ENCODE results near the gene ZFP57.
"Not testable (repeated sequence)": the region's sequence is repeated elsewhere in the genome, so short reads cannot be mapped to it uniquely, and the experiment has no call there.

ZFP57 gene

GRCh38 chr6:29665942-29666825 lies 14.8 kb downstream of the ZFP57 start:
- peaks cover 10 to 20% of the 10 kb centered on the region in 2 donors for H3K27me3 ChIP-seq (ENCODE audit: control insufficient read depth in 1 of 2, insufficient read depth in 2 of 2, low read length in 2 of 2)
- H3K9ac ChIP-seq (ENCODE audit: low read length) = no peak overlapping the region
- no peaks in the 10 kb centered on the region for H3K36me3 ChIP-seq (ENCODE audit: insufficient read depth, low read length)
- no peak overlapping the region for H3K4me3 ChIP-seq (ENCODE audit: low read depth in 1 of 2, low read length in 2 of 2)
- no peak overlapping the region for H3K27ac ChIP-seq (ENCODE audit: low read depth, low read length)
- H3K9me3 ChIP-seq (ENCODE audit: low read length) = no peaks in the 10 kb centered on the region
- H3K4me1 ChIP-seq (ENCODE audit: insufficient read depth, low read length) = no peaks in the 10 kb centered on the region

- H3K9me3 ChIP-seq (ENCODE audit: low read length) = no peaks in the 10 kb centered on the region
- no peaks in the 10 kb centered on the region for H3K36me3 ChIP-seq (ENCODE audit: insufficient read depth, low read length)
- H3K4me1 ChIP-seq (ENCODE audit: insufficient read depth, low read length) = no peaks in the 10 kb centered on the region
- H3K27ac ChIP-seq (ENCODE audit: low read depth, low read length) = no peak overlapping the region
- no peak overlapping the region for H3K9ac ChIP-seq (ENCODE audit: low read length)
- H3K27me3 ChIP-seq (ENCODE audit: control insufficient read depth in 1 of 2, insufficient read depth in 2 of 2, low read length in 2 of 2) = peaks cover 0 to 14% of the 10 kb centered on the region in 2 donors
- H3K4me3 ChIP-seq (ENCODE audit: low read depth in 1 of 2, low read length in 2 of 2) = no peak overlapping the region
Measured at GRCh38 chr6:29663300-29664042, 17.5 kb downstream of the ZFP57 start.

- not testable (repeated sequence) for H3K4me3 ChIP-seq (ENCODE audit: low read depth in 1 of 2, low read length in 2 of 2); H3K9me3 ChIP-seq (ENCODE audit: low read length); H3K36me3 ChIP-seq (ENCODE audit: insufficient read depth, low read length); H3K27ac ChIP-seq (ENCODE audit: low read depth, low read length); H3K4me1 ChIP-seq (ENCODE audit: insufficient read depth, low read length); H3K9ac ChIP-seq (ENCODE audit: low read length)
- H3K27me3 ChIP-seq (ENCODE audit: control insufficient read depth in 1 of 2, insufficient read depth in 2 of 2, low read length in 2 of 2) = peaks cover 0 to 14% of the 10 kb centered on the region in 2 donors
Measured at GRCh38 chr6:29661502-29662141, 19.3 kb downstream of the ZFP57 start.

GRCh38 chr6:29661071-29661470 lies 19.9 kb downstream of the ZFP57 start:
- Histone ChIP-seq H3K4me1 (ENCODE audit: insufficient read depth, low read length) (no peaks in the 10 kb centered on the region), H3K36me3 (ENCODE audit: insufficient read depth, low read length) (no peaks in the 10 kb centered on the region), H3K27ac (ENCODE audit: low read depth, low read length) (no peak overlapping the region), H3K4me3 (ENCODE audit: low read depth in 1 of 2, low read length in 2 of 2) (no peak overlapping the region), H3K27me3 (ENCODE audit: control insufficient read depth in 1 of 2, insufficient read depth in 2 of 2, low read length in 2 of 2) (peaks cover 0 to 14% of the 10 kb centered on the region in 2 donors), H3K9ac (ENCODE audit: low read length) (no peak overlapping the region), H3K9me3 (ENCODE audit: low read length) (no peaks in the 10 kb centered on the region)

- no peak within 1 kb of the TSS for H3K4me3 ChIP-seq (ENCODE audit: low read depth in 1 of 2, low read length in 2 of 2)
- no peaks in the 10 kb centered on the region for H3K9me3 ChIP-seq (ENCODE audit: low read length)
- H3K27me3 ChIP-seq (ENCODE audit: control insufficient read depth in 1 of 2, insufficient read depth in 2 of 2, low read length in 2 of 2) = no peaks in the 10 kb centered on the region
- H3K27ac ChIP-seq (ENCODE audit: low read depth, low read length) = no peak within 1 kb of the TSS
- no peak within 1 kb of the TSS for H3K9ac ChIP-seq (ENCODE audit: low read length)
- no peaks in the 10 kb centered on the region for H3K4me1 ChIP-seq (ENCODE audit: insufficient read depth, low read length)
- H3K36me3 ChIP-seq (ENCODE audit: insufficient read depth, low read length) = no peaks in the 10 kb centered on the region
Measured at GRCh38 chr6:29656798-29657197, 24.2 kb downstream of the ZFP57 start, which contains the start of gene MOG. Gene MOG (plus strand): TSS chr6:29657092. CDS start chr6:29657210, 118 bp downstream.

- no peaks in the 10 kb centered on the region for H3K4me1 ChIP-seq (ENCODE audit: insufficient read depth, low read length)
Measured at GRCh38 chr6:29656157-29656556, 24.8 kb downstream of the ZFP57 start.

GRCh38 chr6:29655658-29656057 lies 25.3 kb downstream of the ZFP57 start:
- no peak overlapping the region for H3K9ac ChIP-seq (ENCODE audit: low read length)
- no peak overlapping the region for H3K27ac ChIP-seq (ENCODE audit: low read depth, low read length)
- no peaks in the 10 kb centered on the region for H3K27me3 ChIP-seq (ENCODE audit: control insufficient read depth in 1 of 2, insufficient read depth in 2 of 2, low read length in 2 of 2)
- H3K9me3 ChIP-seq (ENCODE audit: low read length) = no peaks in the 10 kb centered on the region
- H3K4me1 ChIP-seq (ENCODE audit: insufficient read depth, low read length) = no peaks in the 10 kb centered on the region
- H3K4me3 ChIP-seq (ENCODE audit: low read depth in 1 of 2, low read length in 2 of 2) = no peak overlapping the region
- H3K36me3 ChIP-seq (ENCODE audit: insufficient read depth, low read length) = no peaks in the 10 kb centered on the region

More at GRCh38 chr6:29656157-29656556, 24.8 kb downstream of the ZFP57 start:
- H3K9me3 ChIP-seq (ENCODE audit: low read length) = no peaks in the 10 kb centered on the region
- no peaks in the 10 kb centered on the region for H3K27me3 ChIP-seq (ENCODE audit: control insufficient read depth in 1 of 2, insufficient read depth in 2 of 2, low read length in 2 of 2)
- no peaks in the 10 kb centered on the region for H3K36me3 ChIP-seq (ENCODE audit: insufficient read depth, low read length)
- no peak overlapping the region for H3K4me3 ChIP-seq (ENCODE audit: low read depth in 1 of 2, low read length in 2 of 2)
- H3K9ac ChIP-seq (ENCODE audit: low read length) = no peak overlapping the region
- no peak overlapping the region for H3K27ac ChIP-seq (ENCODE audit: low read depth, low read length)

- Histone ChIP-seq H3K9ac (ENCODE audit: low read length) (no peak overlapping the region), H3K9me3 (ENCODE audit: low read length) (no peaks in the 10 kb centered on the region), H3K27me3 (ENCODE audit: control insufficient read depth in 1 of 2, insufficient read depth in 2 of 2, low read length in 2 of 2) (no peaks in the 10 kb centered on the region), H3K27ac (ENCODE audit: low read depth, low read length) (no peak overlapping the region), H3K4me3 (ENCODE audit: low read depth in 1 of 2, low read length in 2 of 2) (no peak overlapping the region), H3K36me3 (ENCODE audit: insufficient read depth, low read length) (no peaks in the 10 kb centered on the region), H3K4me1 (ENCODE audit: insufficient read depth, low read length) (peaks cover 6% of the 10 kb centered on the region)
Measured at GRCh38 chr6:29653452-29654038, 27.4 kb downstream of the ZFP57 start.

- Histone ChIP-seq H3K4me3 (ENCODE audit: low read depth in 1 of 2, low read length in 2 of 2) (no peak overlapping the region), H3K4me1 (ENCODE audit: insufficient read depth, low read length) (peaks cover 6% of the 10 kb centered on the region), H3K36me3 (ENCODE audit: insufficient read depth, low read length) (no peaks in the 10 kb centered on the region), H3K9ac (ENCODE audit: low read length) (no peak overlapping the region), H3K27ac (ENCODE audit: low read depth, low read length) (no peak overlapping the region), H3K9me3 (ENCODE audit: low read length) (no peaks in the 10 kb centered on the region), H3K27me3 (ENCODE audit: control insufficient read depth in 1 of 2, insufficient read depth in 2 of 2, low read length in 2 of 2) (no peaks in the 10 kb centered on the region)
Measured at GRCh38 chr6:29652198-29652584, 28.8 kb downstream of the ZFP57 start.

- Histone ChIP-seq H3K4me3 (ENCODE audit: low read depth in 1 of 2, low read length in 2 of 2) (no peak overlapping the region), H3K9me3 (ENCODE audit: low read length) (no peaks in the 10 kb centered on the region), H3K36me3 (ENCODE audit: insufficient read depth, low read length) (no peaks in the 10 kb centered on the region), H3K4me1 (ENCODE audit: insufficient read depth, low read length) (peaks cover 6% of the 10 kb centered on the region), H3K27me3 (ENCODE audit: control insufficient read depth in 1 of 2, insufficient read depth in 2 of 2, low read length in 2 of 2) (no peaks in the 10 kb centered on the region), H3K9ac (ENCODE audit: low read length) (no peak overlapping the region), H3K27ac (ENCODE audit: low read depth, low read length) (no peak overlapping the region)
Measured at GRCh38 chr6:29651413-29652197, 29.3 kb downstream of the ZFP57 start.
